Measurements from ENCODE around the gene CC2D2B.
"Not testable (repeated sequence)": the region's sequence is repeated elsewhere in the genome, so short reads cannot be mapped to it uniquely, and the experiment has no call there.

Gene CC2D2B

GRCh38 chr10:95905897-95906580 lies 1.7 kb upstream of the CC2D2B start:
- in situ Hi-C loops (cut with MboI; ENCODE audit: low sequenced_read_pairs), result not testable (repeated sequence)

- in situ Hi-C loops (cut with MboI; ENCODE audit: low sequenced_read_pairs), result no loop called here
Measured at GRCh38 chr10:95906677-95907455, 909 bp upstream of the CC2D2B start.

GRCh38 chr10:95908450-95908849 lies 675 bp downstream of the CC2D2B start:
- in situ Hi-C loops (cut with MboI; ENCODE audit: low sequenced_read_pairs), result no loop called here

GRCh38 chr10:95909561-95909960 lies 1.8 kb downstream of the CC2D2B start:
- in situ Hi-C loops (cut with MboI; ENCODE audit: low sequenced_read_pairs), result no loop called here

GRCh38 chr10:95916039-95916438 lies 8.3 kb downstream of the CC2D2B start:
- in situ Hi-C loops (cut with MboI; ENCODE audit: low sequenced_read_pairs), result not testable (repeated sequence)

GRCh38 chr10:95920798-95921426 lies 13.1 kb downstream of the CC2D2B start:
- in situ Hi-C loops (cut with MboI; ENCODE audit: low sequenced_read_pairs), result no loop called here

GRCh38 chr10:95925033-95925432 lies 17.3 kb downstream of the CC2D2B start:
- in situ Hi-C loops (cut with MboI; ENCODE audit: low sequenced_read_pairs), result no loop called here

- in situ Hi-C loops (cut with MboI; ENCODE audit: low sequenced_read_pairs), result no loop called here
Measured at GRCh38 chr10:95935429-95935828, 27.7 kb downstream of the CC2D2B start.

GRCh38 chr10:95941115-95941514 lies 33.3 kb downstream of the CC2D2B start:
- in situ Hi-C loops (cut with MboI; ENCODE audit: low sequenced_read_pairs), result no loop called here

GRCh38 chr10:95963202-95963990 lies 55.6 kb downstream of the CC2D2B start:
- in situ Hi-C loops (cut with MboI; ENCODE audit: low sequenced_read_pairs), result no loop called here

GRCh38 chr10:95963991-95964389 lies 56.2 kb downstream of the CC2D2B start:
- in situ Hi-C loops (cut with MboI; ENCODE audit: low sequenced_read_pairs), result no loop called here

- in situ Hi-C loops (cut with MboI; ENCODE audit: low sequenced_read_pairs), result no loop called here
Measured at GRCh38 chr10:95964756-95965155, 57.0 kb downstream of the CC2D2B start.

- in situ Hi-C loops (cut with MboI; ENCODE audit: low sequenced_read_pairs), result no loop called here
Measured at GRCh38 chr10:95976362-95977229, 68.8 kb downstream of the CC2D2B start.

- in situ Hi-C loops (cut with MboI; ENCODE audit: low sequenced_read_pairs), result no loop called here
Measured at GRCh38 chr10:95982200-95982599, 74.4 kb downstream of the CC2D2B start.

GRCh38 chr10:95987685-95988426 lies 80.1 kb downstream of the CC2D2B start:
- in situ Hi-C loops (cut with MboI; ENCODE audit: low sequenced_read_pairs), result no loop called here

GRCh38 chr10:95988702-95989101 lies 80.9 kb downstream of the CC2D2B start:
- in situ Hi-C loops (cut with MboI; ENCODE audit: low sequenced_read_pairs), result no loop called here

GRCh38 chr10:95994376-95994775 lies 86.6 kb downstream of the CC2D2B start:
- in situ Hi-C loops (cut with MboI; ENCODE audit: low sequenced_read_pairs), result not testable (repeated sequence)

- in situ Hi-C loops (cut with MboI; ENCODE audit: low sequenced_read_pairs), result no loop called here
Measured at GRCh38 chr10:95998255-95998784, 90.5 kb downstream of the CC2D2B start.

- in situ Hi-C loops (cut with MboI; ENCODE audit: low sequenced_read_pairs), result no loop called here
Measured at GRCh38 chr10:96013956-96014355, 106.2 kb downstream of the CC2D2B start.

Measured in HL-60/S4 treated with retinoic acid at 250 ng/mL for 4 days and 3 days (cell line).